ENCODE measurements around the gene TBC1D22B. TPM values are rescaled to one million over a fixed set of nuclear protein-coding genes. Genes with fewer than 3 reads are reported as not detected.
A peak's percentile ranks its signal among the peaks of the same experiment; 100 is the strongest.
"Not testable (repeated sequence)": the region's sequence is repeated elsewhere in the genome, so short reads cannot be mapped to it uniquely, and the experiment has no call there.

The TBC1D22B gene
- total RNA-seq, 1 donor from 2014 or later = 2.1 TPM

GRCh38 chr6:37262446-37263026 is 5.0 kb downstream of the TBC1D22B start:
- peak; percentile 55 for ATAC-seq
- no peak for DNase-seq (ENCODE audit: low spot score)

- no peak for DNase-seq (ENCODE audit: low spot score)
- no peak for ATAC-seq
Measured at GRCh38 chr6:37265001-37265400, 7.4 kb downstream of the TBC1D22B start.

- no peak for ATAC-seq
- DNase-seq (ENCODE audit: low spot score) = no peak
Measured at GRCh38 chr6:37265860-37266259, 8.3 kb downstream of the TBC1D22B start.

GRCh38 chr6:37269105-37269504 is 11.5 kb downstream of the TBC1D22B start:
- ATAC-seq (peak; percentile 62), DNase-seq (ENCODE audit: low spot score) (no peak)

- ATAC-seq (no peak), DNase-seq (ENCODE audit: low spot score) (no peak)
Measured at GRCh38 chr6:37272834-37273566, 15.4 kb downstream of the TBC1D22B start.

GRCh38 chr6:37273690-37274089 is 16.1 kb downstream of the TBC1D22B start:
- DNase-seq (ENCODE audit: low spot score) (no peak), ATAC-seq (no peak)

- ATAC-seq (no peak), DNase-seq (ENCODE audit: low spot score) (no peak)
Measured at GRCh38 chr6:37275350-37275749, 17.8 kb downstream of the TBC1D22B start.

GRCh38 chr6:37277001-37277409 is 19.4 kb downstream of the TBC1D22B start:
- DNase-seq (ENCODE audit: low spot score) = peak; percentile 62
- ATAC-seq = peak; percentile 64

DNA sequence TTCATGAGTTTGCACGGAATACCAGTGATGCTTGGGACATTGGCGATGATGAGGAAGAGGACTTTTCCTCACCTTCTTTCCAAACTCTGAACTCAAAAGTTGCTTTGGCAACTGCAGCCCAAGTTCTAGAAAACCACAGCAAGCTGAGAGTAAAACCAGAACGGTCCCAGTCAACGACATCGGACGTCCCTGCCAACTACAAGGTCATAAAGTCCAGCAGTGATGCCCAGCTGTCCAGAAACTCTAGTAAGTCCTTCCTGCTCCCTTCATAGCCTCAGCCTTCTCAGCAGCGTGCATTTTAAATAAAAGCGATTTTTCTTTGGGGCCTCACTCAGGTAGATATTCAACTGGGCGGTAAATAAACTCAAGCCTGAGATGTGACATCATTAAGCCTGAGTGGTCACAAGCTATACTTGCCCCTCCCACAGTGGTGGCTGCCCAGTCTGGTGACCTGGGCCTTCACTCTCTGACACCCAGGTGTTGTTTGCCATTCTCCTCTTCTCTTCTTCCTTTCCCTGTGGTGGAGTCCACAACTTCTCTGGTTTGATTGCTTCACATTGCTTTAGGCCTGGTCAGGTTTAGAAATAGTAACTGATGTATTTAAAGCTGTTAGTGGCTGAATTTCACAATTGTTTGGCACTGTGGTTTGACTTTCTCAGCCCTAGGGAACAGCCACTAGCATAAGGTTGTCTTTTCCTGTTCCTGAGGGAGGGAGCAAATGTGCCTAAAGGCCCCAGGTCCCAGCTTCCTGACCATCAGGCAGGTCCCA is 22.0 kb downstream of the TBC1D22B start:
- peak; percentile 71 for DNase-seq (ENCODE audit: low spot score)
- peak; percentile 69 for ATAC-seq

DNA sequence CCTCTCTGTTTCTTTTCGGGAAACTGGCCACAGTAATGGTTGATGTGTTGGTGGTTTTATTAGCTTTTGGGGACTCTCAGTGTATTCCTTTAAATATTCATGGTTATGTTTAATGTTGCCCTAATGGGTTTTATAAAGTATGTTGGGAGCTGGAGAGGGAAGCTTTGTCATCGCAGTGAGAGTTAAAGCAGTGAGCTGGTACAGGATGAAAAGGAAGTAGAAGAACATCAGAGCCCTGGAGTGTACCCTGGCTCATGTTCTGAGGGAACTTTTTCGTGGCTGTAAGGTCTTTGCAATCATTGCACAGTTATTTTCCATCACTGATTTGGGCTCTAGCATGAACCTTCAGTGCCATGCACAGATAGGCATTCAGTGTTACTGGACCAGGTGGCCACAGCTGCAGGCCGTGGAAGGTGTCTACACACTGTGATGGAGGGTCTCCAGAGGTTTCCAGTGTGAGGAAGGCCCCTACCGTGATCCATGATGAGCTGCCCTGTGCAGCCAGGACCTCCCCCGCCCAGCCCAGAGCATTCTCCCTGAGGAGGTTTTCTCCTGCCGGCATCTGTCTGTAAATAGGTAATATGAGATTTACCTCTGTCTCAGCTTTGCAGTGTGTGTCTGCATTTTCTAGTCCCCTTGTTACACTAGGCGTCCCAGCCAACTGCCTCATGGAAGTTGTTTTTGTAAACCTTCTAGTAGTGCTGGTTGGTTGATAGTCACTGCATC is 22.8 kb downstream of the TBC1D22B start:
- DNase-seq (ENCODE audit: low spot score) (no peak), ATAC-seq (no peak)

DNA sequence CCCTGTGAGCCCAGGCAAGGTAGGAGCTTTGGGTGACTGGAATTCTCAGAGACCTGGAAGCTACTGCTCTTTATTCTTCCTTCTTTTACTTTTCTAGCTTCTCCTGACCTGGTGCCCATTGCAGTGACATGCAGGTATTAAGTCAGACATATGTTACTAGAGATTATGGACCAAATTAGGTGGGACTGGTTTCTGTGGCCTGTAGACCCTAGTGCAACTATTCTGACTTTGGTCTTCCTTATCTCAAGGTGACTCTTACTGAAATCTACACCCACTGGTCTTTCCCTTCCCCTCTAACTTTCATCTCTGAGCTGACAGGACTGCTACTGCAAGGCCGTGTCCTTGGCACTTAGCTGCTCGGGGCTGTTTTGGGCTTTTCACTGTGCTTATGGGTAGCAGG is 24.8 kb downstream of the TBC1D22B start:
- DNase-seq (ENCODE audit: low spot score) (no peak), ATAC-seq (no peak)

- ATAC-seq (no peak), DNase-seq (ENCODE audit: low spot score) (no peak)
Measured at GRCh38 chr6:37283268-37283667, 25.7 kb downstream of the TBC1D22B start.

DNA sequence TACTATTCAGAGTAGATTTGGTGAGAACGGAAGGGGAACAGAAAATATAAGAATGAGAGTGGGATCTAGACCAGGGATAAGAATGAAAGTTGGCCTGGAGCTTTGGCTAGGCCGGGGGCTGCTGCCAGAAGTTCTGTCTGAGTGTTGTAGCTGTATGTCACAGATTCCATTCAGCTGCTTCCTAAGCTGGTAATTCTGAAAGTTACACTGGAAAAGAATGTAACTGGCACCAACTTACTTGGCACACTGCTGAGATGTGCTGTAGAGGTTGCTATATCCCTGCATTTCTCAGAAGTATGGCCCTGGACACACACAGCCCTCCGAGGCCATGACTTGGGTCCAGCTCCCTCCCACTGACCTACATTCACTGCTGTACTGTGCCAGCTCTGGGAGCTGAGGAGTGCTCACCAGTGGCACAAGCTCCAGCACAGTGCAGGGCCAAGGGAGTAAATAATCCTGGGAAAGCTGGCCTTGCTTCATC is 26.1 kb downstream of the TBC1D22B start:
- DNase-seq (ENCODE audit: low spot score) (peak; percentile 92), ATAC-seq (peak; percentile 92)

DNA sequence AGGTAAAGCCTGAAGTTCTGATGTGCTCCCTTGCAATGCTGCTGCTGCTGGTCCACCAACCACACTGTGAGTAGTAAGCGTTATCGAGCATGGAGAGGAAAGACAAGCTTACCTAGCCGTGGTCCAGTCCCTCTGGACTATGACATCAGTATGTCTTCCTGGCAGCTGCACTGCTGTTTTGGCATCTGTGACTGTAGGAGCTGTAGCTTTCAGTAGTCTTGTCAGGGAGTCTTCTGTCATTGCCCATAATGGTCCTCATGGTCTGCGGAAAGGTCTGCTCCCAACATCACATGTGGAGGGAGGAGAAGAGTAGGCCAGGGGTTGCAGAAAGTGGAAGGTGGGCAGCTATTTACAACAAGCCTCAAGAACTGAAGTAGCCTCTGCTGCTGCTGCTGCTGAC is 27.2 kb downstream of the TBC1D22B start:
- no peak for DNase-seq (ENCODE audit: low spot score)
- ATAC-seq = no peak

DNA sequence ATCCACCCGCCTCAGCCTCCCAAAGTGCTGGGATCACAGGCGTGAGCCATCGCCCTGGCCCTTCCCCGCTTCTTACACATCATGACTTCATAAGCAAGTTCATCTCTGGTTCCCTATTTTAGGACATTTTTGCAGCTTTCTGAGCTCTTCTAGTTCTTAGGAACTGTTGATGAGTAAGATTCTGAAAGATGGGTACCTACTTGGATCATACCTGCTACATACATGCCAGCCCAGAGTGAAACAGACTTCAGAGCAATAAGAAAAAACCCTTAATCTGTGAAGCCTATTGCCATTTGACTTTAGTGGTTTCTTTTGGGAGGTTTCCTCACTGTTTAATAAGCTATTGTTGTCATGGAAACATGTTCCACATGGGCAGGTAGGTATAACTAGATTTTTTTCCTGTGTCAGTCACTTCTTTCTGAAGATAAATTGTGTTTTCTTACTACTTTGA is 28.3 kb downstream of the TBC1D22B start:
- ATAC-seq (no peak), DNase-seq (ENCODE audit: low spot score) (no peak)

GRCh38 chr6:37287519-37288157 is 30.1 kb downstream of the TBC1D22B start:
- no peak for DNase-seq (ENCODE audit: low spot score)
- no peak for ATAC-seq

- ATAC-seq = no peak
Measured at GRCh38 chr6:37288247-37288646, 30.7 kb downstream of the TBC1D22B start.

DNA sequence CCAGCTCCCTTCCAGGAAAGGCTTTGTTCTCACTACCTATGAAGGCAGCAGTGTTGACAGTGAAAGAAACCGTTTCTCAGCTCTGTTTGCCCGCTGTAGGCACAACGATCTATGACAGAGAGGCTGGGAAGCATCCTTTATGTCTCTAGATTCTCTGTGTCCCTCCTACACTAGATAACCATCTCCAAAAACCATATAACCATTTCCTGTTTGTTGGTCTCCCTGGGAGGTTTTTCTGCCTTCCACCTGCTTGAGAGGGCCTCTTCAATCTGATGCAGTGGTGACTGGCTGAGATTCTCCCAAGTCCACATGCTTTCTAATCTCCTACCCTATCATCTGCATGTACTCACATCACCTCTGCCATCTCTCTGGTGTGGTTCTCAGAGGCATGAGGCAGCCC is 32.4 kb downstream of the TBC1D22B start:
- ATAC-seq (no peak), DNase-seq (ENCODE audit: low spot score) (no peak)

More at GRCh38 chr6:37288247-37288646, 30.7 kb downstream of the TBC1D22B start:
- no peak for DNase-seq (ENCODE audit: low spot score)

GRCh38 chr6:37293426-37293825 is 35.9 kb downstream of the TBC1D22B start:
- DNase-seq (ENCODE audit: low spot score) (no peak), ATAC-seq (no peak)

GRCh38 chr6:37297637-37298036 is 40.1 kb downstream of the TBC1D22B start:
- DNase-seq (ENCODE audit: low spot score); ATAC-seq: not testable (repeated sequence)
